Naive thymus-derived CD8-positive, alpha-beta T cell (primary cell): ENCODE measurements around the gene PPP4R1. TPM values are rescaled to one million over a fixed set of nuclear protein-coding genes. Genes with fewer than 3 reads are reported as not detected.

Source experiments
- ATAC-seq, 2 donors: fragments of 150-1000 bp; cut with Tn5 transposase in 1 of 2; sonication (Bioruptor Pico), chemical (Tn5 transposase) in 1 of 2; 1 replicate in 1 of 2; 2 replicates in 1 of 2; pipeline ENCODE4 v1.10.0; 2021; ENCODE audit warnings: mild to moderate bottlenecking in 2 of 2, moderate library complexity in 2 of 2
- POLR2A ChIA-PET: fragments of 350-600 bp; sonication (Branson Sonifier 250); formaldehyde crosslinking; loops from one replicate; lab custom pipeline; 2021; ENCODE audit warnings: antibody characterized with exemption; lab: Charles Lee
- DNase-seq, 10 donors: peaks; one replicate each; pipeline versions ENCODE4 v3.0.0 to v3.0.0-alpha.2; 2020 to 2022
- H3K27ac Mint-ChIP-seq, 10 donors: one replicate each; pipeline ENCODE4 v1.8.0; 2020 to 2022; ENCODE audit warnings: mild to moderate bottlenecking in 10 of 10, mixed read lengths in 10 of 10, moderate library complexity in 4 of 10, inconsistent platforms in 1 of 10
- H3K27me3 Mint-ChIP-seq, 5 donors: one replicate each; pipeline ENCODE4 v1.8.0; 2021 to 2022; ENCODE audit warnings: mixed read lengths in 5 of 5
- H3K36me3 Mint-ChIP-seq, 3 donors: one replicate each; pipeline ENCODE4 v1.8.0; 2020 to 2022; ENCODE audit warnings: mixed read lengths in 3 of 3, mild to moderate bottlenecking in 2 of 3, inconsistent platforms in 1 of 3
- H3K4me1 Mint-ChIP-seq, 4 donors: one replicate each; pipeline ENCODE4 v1.8.0; 2021 to 2022; ENCODE audit warnings: mixed read lengths in 4 of 4
- H3K4me3 Mint-ChIP-seq, 10 donors: one replicate each; pipeline ENCODE4 v1.8.0; 2020 to 2022; ENCODE audit warnings: mild to moderate bottlenecking in 10 of 10, mixed read lengths in 10 of 10, moderate library complexity in 6 of 10, inconsistent platforms in 1 of 10
- H3K9me3 Mint-ChIP-seq, 9 donors: one replicate each; pipeline ENCODE4 v1.8.0; 2020 to 2022; ENCODE audit warnings: mixed read lengths in 9 of 9, mild to moderate bottlenecking in 3 of 9, inconsistent platforms in 1 of 9, moderate library complexity in 1 of 9
- polyA plus RNA-seq, 3 donors: library from polyadenylated mRNA; unstranded; fragments of 300-500 nt; fragmentation: Illumina TruSeq; gene quantifications; one replicate each; pipeline ENCODE4 v1.2.3, GENCODE V29; 2021
- total RNA-seq, 8 experiments: library from RNA in 2 of 8; stranded (reverse) in 2 of 8; gene quantifications; one replicate each; pipeline ENCODE4 v1.2.3 and lab custom pipeline; 2021 to 2026

The PPP4R1 gene
- total and polyA plus RNA-seq, 5 experiments from 2014 or later, result 3.8 to 34.4 (median 6.5) TPM

DNA sequence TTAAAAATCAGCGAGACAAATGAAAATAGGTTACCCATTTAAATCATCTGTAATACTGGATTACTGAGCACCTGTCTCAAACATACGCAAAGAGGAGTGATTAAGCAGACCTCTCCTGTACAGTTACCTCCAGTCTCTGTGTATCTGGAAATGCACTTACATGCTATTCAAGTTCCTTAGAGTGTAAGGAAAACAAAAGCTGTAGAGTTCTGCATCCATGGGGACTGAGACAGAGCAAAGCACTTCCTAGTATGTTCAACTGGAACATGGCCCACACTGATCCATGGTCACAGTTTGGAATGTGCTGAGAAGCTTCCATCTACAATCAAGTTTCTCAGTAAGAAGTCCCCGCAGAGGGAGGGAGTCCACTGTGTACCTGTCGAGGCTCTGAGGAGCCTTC is 63.9 kb downstream of the PPP4R1 start:
- Mint-ChIP-seq H3K4me3 (no peak overlapping the region), H3K36me3 (peaks cover 14 to 88% (median 40%) of the 10 kb centered on the region in 3 donors), H3K9me3 (peaks cover 0 to 5% (median 0%) of the 10 kb centered on the region in 9 donors), H3K4me1 (peaks cover 0 to 2% (median 0%) of the 10 kb centered on the region in 4 donors), H3K27me3 (no peaks in the 10 kb centered on the region), H3K27ac (peak overlapping the region in 2 of 10 donors; percentile 37 to 59)
- DNase-seq (no peak), ATAC-seq (no peak)
- POLR2A ChIA-PET, result no interaction called here

DNA sequence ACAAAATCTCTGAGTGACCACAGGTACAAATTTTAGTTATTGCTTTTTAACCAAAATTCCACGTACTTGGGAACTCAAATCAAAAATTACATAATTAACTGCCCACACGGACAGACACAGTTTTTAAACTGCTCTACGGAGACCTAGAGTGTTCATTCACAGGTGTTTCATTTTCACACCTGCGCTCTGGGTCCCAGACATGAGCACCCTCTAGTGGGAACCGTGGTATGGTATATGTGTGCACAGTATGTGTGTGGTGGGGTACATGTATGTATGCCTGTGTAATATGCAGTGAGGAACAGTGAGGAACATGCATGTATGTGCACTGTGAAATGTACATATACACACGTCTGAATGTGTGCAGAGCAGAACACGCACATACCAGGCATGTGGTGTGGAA is 65.0 kb downstream of the PPP4R1 start:
- H3K4me1 Mint-ChIP-seq, result peaks cover 0 to 2% (median 0%) of the 10 kb centered on the region in 4 donors
- DNase-seq, result no peak
- H3K36me3 Mint-ChIP-seq, result peaks cover 14 to 80% (median 33%) of the 10 kb centered on the region in 3 donors
- H3K4me3 Mint-ChIP-seq, result no peak overlapping the region
- ATAC-seq, result no peak
- POLR2A ChIA-PET, result no interaction called here
- no peak overlapping the region for H3K27ac Mint-ChIP-seq
- peaks cover 0 to 5% (median 0%) of the 10 kb centered on the region in 9 donors for H3K9me3 Mint-ChIP-seq
- H3K27me3 Mint-ChIP-seq, result no peaks in the 10 kb centered on the region

DNA sequence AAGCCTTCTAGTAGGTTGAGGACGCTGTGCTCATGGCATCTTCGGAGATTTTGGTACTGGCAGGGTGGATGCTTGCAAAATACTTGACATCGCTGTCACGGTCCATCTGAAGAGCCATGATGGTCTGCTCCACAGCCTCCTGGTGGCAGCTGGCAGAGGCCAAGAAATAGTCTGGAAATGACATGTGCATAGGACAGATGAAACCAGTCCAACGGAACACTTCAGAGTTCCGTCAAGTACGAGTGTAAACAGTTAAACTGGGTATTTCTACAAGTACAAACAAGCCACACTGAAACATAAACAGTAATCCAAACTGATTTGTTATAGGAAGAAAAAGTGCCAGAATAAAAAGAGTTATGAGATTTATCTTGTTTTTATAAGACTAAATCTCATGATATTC is 66.6 kb downstream of the PPP4R1 start:
- Mint-ChIP-seq H3K27me3 (no peaks in the 10 kb centered on the region), H3K9me3 (peaks cover 0 to 3% (median 0%) of the 10 kb centered on the region in 9 donors), H3K27ac (no peak overlapping the region), H3K4me3 (no peak overlapping the region), H3K4me1 (peaks cover 0 to 7% (median 2%) of the 10 kb centered on the region in 4 donors), H3K36me3 (peaks cover 7 to 64% (median 18%) of the 10 kb centered on the region in 3 donors)
- DNase-seq (no peak), ATAC-seq (no peak)
- POLR2A ChIA-PET, result no interaction called here

DNA sequence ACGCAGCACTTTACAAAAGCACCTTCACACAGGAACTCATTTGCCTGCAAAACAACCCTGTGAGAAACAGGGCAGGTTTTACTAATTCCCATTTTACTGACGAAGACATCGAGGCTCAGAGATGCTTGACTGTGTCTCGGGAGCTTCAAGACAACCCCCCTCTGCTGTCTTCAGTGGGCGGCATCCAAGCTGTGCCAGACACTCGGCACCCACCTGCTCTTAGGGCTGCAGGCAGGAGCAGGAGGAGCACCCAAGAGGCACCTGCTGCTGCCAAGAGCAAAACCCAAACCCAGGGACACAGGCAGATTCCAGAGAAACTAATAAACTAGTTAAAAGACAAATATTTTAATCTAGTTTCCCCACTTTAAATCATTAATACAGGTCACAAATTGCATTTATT is 67.9 kb downstream of the PPP4R1 start:
- POLR2A ChIA-PET, result no interaction called here
- Mint-ChIP-seq H3K4me1 (peaks cover 0 to 7% (median 2%) of the 10 kb centered on the region in 4 donors), H3K27me3 (no peaks in the 10 kb centered on the region), H3K27ac (peak overlapping the region in 3 of 10 donors; percentile 48 to 65 (median 64)), H3K4me3 (no peak overlapping the region), H3K9me3 (no peaks in the 10 kb centered on the region), H3K36me3 (peaks cover 4 to 53% (median 11%) of the 10 kb centered on the region in 3 donors)
- DNase-seq (no peak), ATAC-seq (no peak)

DNA sequence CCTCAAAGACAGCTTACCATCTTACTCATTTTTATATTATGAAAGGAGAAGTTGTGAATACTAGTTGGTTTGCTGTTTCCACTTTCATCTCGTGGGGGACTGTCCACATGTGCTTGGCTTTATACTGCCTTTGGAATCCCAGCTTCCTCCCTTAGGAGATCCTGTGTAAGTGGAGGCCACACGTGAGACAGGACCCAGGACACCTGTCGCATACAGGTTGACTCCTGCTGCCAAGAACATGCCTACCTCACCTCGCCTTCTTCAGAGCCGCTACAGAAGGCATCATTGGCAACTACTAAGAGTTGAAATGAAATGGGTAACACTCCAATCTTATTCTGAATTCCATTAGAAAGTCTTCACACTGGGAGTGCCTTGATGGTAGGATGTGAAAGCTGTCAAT is 69.3 kb downstream of the PPP4R1 start:
- ATAC-seq (no peak), DNase-seq (no peak)
- Mint-ChIP-seq H3K36me3 (peaks cover 8 to 41% (median 12%) of the 10 kb centered on the region in 3 donors), H3K27me3 (no peaks in the 10 kb centered on the region), H3K4me3 (no peak overlapping the region), H3K27ac (peak overlapping the region in 1 of 10 donors; percentile 20), H3K4me1 (peaks cover 0 to 7% (median 2%) of the 10 kb centered on the region in 4 donors), H3K9me3 (no peaks in the 10 kb centered on the region)
- POLR2A ChIA-PET, result no interaction called here

DNA sequence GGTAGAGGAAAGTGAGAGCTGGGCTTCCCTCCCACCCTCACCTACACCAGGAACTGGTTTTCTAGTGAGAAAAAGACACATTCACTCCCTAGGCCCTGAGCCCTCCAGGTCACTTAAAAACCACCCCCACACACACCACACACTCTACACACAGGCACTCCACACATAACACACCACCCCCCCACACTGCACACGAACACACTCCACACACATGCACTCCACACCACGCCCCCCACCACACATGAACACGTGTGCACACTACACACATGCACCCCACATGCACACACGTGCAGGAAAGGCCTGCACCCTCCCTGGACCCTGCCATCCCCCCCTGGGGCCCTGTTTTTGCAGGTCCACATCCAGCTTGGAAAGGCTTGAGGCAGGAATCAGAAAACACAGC is 71.4 kb downstream of the PPP4R1 start:
- no peak overlapping the region for H3K4me3 Mint-ChIP-seq
- H3K36me3 Mint-ChIP-seq, result peaks cover 4 to 34% (median 17%) of the 10 kb centered on the region in 3 donors
- H3K27me3 Mint-ChIP-seq, result no peaks in the 10 kb centered on the region
- DNase-seq, result no peak
- POLR2A ChIA-PET, result no interaction called here
- peak overlapping the region in 3 of 10 donors; percentile 20 to 81 (median 39) for H3K27ac Mint-ChIP-seq
- H3K4me1 Mint-ChIP-seq, result peaks cover 0 to 7% (median 2%) of the 10 kb centered on the region in 4 donors
- ATAC-seq, result no peak
- no peaks in the 10 kb centered on the region for H3K9me3 Mint-ChIP-seq

DNA sequence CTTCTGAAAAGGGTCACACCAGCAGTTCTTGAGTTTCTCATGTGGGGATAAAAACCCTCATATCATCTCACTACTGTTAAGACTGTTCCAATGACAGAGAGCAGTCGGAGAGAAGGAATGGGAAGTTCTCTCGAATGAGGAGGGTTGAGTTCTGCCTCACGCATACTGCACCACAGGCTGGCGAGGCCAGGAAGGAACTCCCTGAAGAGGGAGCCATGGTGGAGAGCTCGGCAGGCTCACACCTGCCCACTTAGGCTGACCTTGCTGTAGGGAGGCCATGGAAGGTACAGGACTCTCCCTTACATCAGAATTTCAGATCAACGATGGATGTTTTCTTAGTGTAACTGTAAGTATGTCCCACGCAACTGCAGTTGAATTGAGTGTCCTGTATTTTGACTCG is 74.4 kb downstream of the PPP4R1 start:
- H3K27me3 Mint-ChIP-seq, result no peaks in the 10 kb centered on the region
- DNase-seq (no peak), ATAC-seq (no peak)
- H3K4me1 Mint-ChIP-seq, result peaks cover 0 to 5% (median 2%) of the 10 kb centered on the region in 4 donors
- no peak overlapping the region for H3K27ac Mint-ChIP-seq
- POLR2A ChIA-PET, result no interaction called here
- H3K9me3 Mint-ChIP-seq, result no peaks in the 10 kb centered on the region
- H3K4me3 Mint-ChIP-seq, result no peak overlapping the region
- H3K36me3 Mint-ChIP-seq, result peaks cover 10 to 43% (median 23%) of the 10 kb centered on the region in 3 donors

DNA sequence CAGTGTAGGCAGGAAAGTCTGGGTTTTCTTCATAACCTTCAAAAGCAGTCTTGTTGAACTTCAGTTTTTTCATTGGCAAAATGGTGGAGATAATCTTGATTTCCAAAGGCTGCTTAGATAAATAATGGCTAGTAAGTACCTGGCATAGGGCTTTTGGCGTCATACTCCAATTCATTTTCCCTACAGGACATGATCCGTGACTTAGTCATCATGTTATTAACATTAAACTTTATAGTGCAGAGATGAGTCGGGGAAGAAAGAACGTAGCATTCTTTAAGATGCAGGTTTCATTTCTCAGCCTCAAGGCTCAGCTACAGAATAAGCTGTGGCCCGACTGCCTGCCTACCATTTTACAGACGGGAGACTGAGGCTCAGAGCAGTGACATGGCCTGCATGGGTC is 75.1 kb downstream of the PPP4R1 start:
- Mint-ChIP-seq H3K27me3 (no peaks in the 10 kb centered on the region), H3K4me3 (no peak overlapping the region), H3K27ac (no peak overlapping the region), H3K4me1 (peaks cover 0 to 4% (median 2%) of the 10 kb centered on the region in 4 donors), H3K36me3 (peaks cover 10 to 50% (median 25%) of the 10 kb centered on the region in 3 donors), H3K9me3 (no peaks in the 10 kb centered on the region)
- ATAC-seq (no peak), DNase-seq (no peak)
- POLR2A ChIA-PET, result no interaction called here

DNA sequence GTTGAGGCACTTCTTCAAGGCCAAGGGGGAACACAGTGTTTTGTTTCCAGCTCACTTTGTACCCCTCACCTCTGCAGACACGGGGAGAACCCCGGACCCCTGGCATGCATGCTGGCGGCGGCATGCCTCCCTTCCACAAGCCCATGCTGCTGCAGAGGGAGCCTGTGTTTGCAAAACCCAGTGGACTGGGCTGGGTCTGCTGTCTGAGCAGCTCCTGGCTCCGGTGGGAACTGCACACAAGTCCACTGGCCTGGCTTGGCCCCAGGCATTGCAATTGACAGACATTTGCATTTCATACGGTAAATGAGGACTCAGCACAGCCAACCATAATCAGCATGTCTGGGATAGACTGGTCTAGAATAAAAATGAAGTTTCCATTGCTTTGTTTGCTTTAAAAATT is 76.7 kb downstream of the PPP4R1 start:
- Mint-ChIP-seq H3K9me3 (no peaks in the 10 kb centered on the region), H3K4me1 (no peaks in the 10 kb centered on the region), H3K27me3 (no peaks in the 10 kb centered on the region), H3K4me3 (no peak overlapping the region), H3K27ac (no peak overlapping the region), H3K36me3 (peaks cover 10 to 66% (median 31%) of the 10 kb centered on the region in 3 donors)
- ATAC-seq (no peak), DNase-seq (no peak)
- POLR2A ChIA-PET, result no interaction called here

DNA sequence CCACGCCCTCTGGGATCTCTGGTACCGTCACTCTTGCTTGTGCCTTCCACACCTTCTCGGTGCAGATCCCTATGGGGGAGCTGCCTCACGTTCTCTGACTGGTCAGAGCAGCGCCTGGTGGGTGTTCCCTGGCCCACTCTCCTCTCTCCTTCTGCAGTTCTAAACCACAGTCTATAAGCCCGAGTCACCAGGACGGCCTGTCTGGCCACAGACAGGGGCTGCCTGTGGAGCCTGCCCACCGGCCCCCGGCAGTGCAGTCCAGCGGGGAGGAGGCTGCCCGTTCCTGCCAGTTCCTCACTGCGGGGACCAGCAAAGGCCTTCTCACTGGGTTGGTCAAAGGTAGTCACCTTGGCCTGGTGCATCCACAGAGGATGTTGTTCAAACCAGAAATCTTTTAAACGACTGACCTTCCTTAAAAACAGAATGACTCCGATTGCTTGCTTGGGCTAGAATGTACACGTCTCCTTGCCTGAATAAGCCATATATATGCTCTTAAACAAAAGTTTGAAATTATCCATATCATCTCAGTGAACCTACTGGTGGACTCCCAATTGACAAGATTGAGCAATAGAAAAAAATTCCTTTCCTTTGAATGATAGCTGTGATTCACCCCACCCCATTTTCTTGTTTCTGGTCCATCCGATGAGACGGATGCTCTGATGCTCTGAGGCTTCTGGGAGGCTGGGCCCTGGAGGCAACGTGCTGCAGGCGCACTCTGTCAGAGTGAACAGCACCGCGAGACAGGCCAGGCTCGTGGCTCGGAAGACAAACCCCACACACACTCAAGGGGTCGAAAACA is 77.8 kb downstream of the PPP4R1 start:
- ATAC-seq (no peak), DNase-seq (no peak)
- H3K4me1 Mint-ChIP-seq, result no peaks in the 10 kb centered on the region
- H3K27me3 Mint-ChIP-seq, result no peaks in the 10 kb centered on the region
- peak overlapping the region in 2 of 10 donors; percentile 18 to 26 for H3K27ac Mint-ChIP-seq
- no peak overlapping the region for H3K4me3 Mint-ChIP-seq
- no peaks in the 10 kb centered on the region for H3K9me3 Mint-ChIP-seq
- POLR2A ChIA-PET, result no interaction called here
- H3K36me3 Mint-ChIP-seq, result peaks cover 10 to 74% (median 30%) of the 10 kb centered on the region in 3 donors

DNA sequence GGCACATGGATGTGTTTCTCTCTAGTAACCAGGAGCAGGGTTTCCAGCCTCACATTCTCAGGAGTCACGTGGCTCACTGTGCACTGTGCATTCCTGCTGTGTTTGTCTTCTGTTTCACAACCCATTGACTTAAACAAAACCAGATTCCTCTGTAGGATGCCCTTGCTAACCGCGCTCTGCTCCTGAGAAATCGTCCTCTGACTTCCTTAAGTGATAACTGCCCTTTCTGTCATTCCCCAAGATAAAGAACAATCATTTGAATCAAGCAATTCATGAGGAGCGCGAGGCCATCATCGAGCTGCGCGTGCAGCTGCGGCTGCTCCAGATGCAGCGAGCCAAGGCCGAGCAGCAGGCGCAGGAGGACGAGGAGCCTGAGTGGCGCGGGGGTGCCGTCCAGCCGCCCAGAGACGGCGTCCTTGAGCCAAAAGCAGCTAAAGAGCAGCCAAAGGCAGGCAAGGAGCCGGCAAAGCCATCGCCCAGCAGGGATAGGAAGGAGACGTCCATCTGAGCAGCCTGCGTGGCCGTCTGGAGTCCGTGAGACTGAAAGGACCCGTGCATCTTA is 78.8 kb downstream of the PPP4R1 start:
- POLR2A ChIA-PET, result no interaction called here
- Mint-ChIP-seq H3K27ac (no peak overlapping the region), H3K4me1 (no peaks in the 10 kb centered on the region), H3K9me3 (no peaks in the 10 kb centered on the region), H3K27me3 (no peaks in the 10 kb centered on the region), H3K36me3 (peaks cover 10 to 84% (median 32%) of the 10 kb centered on the region in 3 donors), H3K4me3 (no peak overlapping the region)
- DNase-seq (no peak), ATAC-seq (no peak)

DNA sequence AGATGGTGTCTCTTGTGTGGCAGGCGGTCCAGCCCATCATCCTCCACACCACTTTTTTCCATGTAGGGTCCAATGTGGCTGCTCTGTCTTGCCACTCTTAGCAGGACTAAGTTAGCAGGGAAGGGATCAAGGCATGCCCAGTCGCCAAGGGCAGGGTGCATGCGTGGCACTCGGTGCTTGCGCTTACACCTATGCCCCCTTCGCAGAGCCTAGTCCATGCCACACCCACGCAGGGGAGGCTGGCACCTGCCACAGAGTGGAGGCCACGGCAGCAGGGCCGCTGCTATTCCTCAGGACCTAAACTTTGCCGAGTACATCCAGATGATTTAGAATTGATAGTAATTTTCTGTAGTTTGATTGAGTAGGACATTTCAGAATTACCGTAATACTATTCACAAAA is 79.5 kb downstream of the PPP4R1 start:
- Mint-ChIP-seq H3K36me3 (peaks cover 5 to 89% (median 30%) of the 10 kb centered on the region in 3 donors), H3K27ac (no peak overlapping the region), H3K4me1 (no peaks in the 10 kb centered on the region), H3K27me3 (no peaks in the 10 kb centered on the region), H3K4me3 (no peak overlapping the region), H3K9me3 (no peaks in the 10 kb centered on the region)
- POLR2A ChIA-PET, result no interaction called here
- ATAC-seq, result no peak
- DNase-seq, result no peak

DNA sequence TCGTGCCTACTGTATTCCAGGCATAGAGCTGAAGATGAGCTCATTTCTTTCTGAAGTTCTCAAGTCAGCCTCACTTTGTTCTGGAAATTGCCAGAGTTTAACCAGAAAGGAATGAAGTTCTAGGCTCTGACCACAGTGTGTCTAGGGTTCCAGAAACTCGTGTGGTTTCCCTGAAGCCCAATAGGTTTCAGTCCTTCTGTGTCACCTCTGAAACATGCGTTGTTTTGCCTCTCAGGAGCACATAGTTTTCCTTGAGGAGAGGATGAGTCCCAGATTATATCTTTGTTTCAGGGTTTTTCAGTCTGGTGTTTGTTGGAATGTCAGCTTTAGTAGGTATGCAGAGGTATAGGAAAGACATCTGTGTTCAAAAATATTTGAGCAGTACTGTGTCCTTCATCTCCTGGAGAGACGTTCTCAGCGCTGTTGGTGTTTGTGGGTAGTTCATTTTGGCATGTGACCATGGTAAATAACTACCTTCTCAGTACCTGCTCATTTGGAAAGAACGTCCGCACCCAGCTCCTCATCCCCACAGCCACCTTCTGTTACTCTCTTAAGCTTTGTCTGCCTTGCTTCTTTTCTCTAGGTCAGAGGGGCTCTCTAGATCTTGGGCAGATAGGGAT is 82.5 kb downstream of the PPP4R1 start:
- ATAC-seq (no peak), DNase-seq (no peak)
- POLR2A ChIA-PET, result no interaction called here
- Mint-ChIP-seq H3K36me3 (peaks cover 13 to 92% (median 39%) of the 10 kb centered on the region in 3 donors), H3K4me1 (no peaks in the 10 kb centered on the region), H3K27ac (peak overlapping the region in 1 of 10 donors; percentile 37), H3K9me3 (peaks cover 0 to 8% (median 0%) of the 10 kb centered on the region in 9 donors), H3K4me3 (no peak overlapping the region), H3K27me3 (no peaks in the 10 kb centered on the region)
